NOMO-1 (cell line): ENCODE results near the gene ZBTB7C.
A peak's percentile ranks its signal among the peaks of the same experiment; 100 is the strongest.

ENCODE experiments used
- DNase-seq, 2 experiments: peaks; one replicate each; lab custom pipeline; 2025; ENCODE audit not compliant: unreplicated experiment in 2 of 2; lab: John Stamatoyannopoulos, UW

ZBTB7C gene

DNA sequence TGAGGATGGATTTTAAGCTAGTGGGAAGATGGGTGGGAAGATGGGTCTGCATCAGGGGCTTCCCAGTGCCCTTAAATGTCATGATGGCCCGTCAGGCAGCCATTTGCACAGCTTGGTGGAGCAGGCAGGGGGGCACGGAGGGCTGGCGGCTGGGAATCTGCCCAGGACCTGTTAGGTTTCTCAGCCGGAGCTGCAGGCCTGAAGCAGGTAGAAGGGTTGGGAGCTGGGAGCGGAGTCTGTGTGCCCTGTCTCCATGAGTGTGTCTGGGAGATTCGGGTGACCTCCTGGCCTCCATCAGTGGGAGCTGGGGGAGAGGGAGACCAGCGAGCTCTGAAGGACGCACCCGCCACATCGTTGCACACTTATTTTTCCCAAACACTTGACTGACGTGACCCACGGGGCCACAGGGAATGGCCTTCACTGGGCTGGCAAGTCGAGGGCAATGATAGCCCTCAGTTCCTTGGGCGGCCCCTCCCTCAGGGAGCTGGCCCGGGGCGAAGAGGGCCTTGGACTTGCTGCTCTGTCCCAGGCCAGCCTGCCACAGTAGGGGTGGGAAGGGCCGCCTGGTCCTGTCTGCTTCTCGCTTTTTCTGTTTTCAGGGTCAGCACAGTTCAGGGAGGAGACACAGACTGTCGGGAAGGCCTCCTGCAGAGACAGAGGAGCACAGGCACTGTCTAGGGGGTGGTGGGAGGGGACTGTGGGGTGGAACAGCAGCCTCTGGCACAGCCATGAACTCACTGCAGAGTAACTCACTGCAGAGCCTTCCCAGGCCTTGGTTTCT, 236.8 kb downstream of the ZBTB7C start:
- DNase-seq = no peak

- DNase-seq = no peak
Measured at GRCh38 chr18:48171490-48172188, 237.5 kb downstream of the ZBTB7C start.

DNA sequence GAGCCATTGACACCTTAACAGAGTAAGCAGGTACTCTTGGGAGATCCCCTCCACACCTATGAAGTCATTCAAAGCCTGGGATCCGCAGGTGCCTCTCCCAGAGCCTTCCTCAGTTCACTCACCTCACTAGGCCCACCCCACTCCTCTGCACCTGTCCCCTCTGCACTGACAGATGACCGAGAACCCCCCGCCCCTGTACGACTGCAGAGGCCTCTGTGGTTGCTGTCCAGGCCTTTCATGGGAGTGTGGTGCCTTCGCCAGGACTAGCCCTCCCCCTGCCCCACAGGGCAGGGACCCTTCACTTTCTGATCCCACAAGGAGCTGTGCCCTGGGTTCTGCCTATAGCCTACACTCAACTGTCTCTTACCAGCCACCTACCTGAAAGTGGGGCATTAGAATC, 238.5 kb downstream of the ZBTB7C start:
- no peak for DNase-seq

DNA sequence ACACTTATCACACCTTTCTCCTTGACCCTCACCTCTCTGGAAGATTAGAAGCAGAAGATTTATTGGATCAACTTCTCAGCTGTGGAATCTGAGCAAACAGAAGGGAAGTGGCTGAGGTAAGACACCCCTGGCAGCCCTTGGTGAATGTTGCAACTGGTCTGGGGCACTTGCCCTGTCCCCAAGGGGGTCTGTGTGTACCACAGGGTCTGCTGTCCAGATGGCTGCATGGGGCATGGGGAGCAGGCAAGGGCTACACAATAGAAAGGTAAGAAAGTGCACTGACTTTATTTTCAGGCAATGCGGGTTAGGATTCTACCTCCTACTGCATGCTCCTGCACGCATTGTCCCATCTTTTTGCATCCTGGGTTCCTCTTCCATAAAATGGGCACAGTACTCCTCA, 240.3 kb downstream of the ZBTB7C start:
- no peak for DNase-seq

GRCh38 chr18:48167897-48168253, 241.3 kb downstream of the ZBTB7C start:
- no peak for DNase-seq

DNA sequence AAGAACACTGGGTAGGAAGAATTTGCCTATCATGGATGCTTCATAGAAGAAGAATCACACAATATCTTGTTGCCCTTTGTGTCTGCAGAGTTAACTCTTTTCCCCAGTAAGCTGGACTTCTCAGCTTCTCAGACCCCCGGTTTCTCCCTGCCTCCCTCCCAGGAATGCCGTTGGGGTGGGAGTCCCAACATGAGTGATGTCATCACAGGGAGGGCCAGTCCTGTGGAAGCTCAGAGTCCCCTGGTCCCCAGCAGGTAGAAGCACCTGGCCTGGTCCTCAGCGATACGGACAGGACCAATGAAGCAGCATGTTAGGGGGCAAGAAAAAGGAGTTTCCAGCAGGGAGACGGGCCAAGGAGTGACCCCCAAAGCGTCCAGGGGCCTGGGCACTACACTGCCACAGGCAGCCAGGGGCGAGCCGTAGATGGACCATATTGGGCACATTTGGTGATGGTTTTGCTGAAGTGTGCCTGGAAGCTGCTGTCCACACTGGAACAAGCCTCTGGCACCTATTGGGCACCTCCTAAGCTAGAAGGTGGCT, 242.8 kb downstream of the ZBTB7C start:
- no peak for DNase-seq

DNA sequence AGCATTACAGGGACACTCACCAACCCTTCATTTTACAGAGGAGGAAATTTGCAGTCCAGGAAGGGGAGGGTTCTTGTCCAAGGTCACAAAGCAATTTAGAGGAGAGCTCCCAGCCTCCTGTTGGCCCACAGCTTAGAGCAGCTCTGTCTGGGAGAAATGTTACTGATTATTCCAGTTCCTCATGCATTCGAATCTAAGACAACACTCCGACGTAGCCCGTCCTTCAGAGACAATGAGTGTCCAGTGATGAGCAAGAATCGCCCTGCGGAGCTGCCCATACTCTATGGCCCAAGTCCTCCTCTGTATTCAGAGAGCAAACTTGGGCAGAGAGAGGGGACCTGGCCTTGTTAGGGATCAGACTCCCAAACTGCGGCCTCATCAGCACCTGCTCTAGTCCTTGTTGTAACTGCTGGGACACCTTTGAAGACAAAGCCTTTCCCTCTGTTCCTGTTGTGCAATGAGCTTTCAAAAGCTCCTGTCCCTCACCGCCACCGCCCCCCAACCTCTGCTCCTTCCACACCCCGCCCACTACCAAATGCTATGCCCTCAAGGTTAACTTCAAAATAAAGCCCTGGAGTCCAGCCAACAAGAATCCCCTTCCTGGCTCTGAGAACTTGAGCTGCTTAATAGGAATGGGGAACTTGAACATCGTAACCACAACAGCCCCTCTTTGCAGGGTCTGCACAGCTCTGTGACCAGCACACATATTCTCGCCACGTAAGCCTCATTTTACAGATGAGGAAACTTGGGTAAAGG, 243.9 kb downstream of the ZBTB7C start:
- peak; percentile 38 to 60 for DNase-seq

GRCh38 chr18:48164701-48165100, 244.5 kb downstream of the ZBTB7C start:
- no peak for DNase-seq

- DNase-seq = no peak
Measured at GRCh38 chr18:48164116-48164515, 245.1 kb downstream of the ZBTB7C start.

DNA sequence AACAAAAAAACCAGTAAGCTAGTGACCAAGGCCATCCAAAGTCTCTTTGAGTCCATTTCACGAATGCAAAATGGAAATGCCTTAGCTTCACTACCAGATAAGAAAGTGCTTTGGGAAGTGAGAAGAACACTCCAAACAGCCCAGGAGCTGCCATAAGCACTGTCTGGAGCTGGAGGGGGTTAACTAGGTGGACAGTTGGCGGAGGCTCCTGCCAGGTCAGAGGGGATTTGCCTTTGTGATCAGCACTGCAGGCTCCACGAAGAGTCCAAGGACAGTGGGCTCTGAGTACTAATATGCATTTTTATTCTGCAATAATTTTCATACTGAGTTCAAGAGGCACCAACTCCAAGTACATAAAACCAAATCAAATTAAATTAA, 245.5 kb downstream of the ZBTB7C start:
- DNase-seq = no peak

GRCh38 chr18:48162956-48163737, 246.0 kb downstream of the ZBTB7C start:
- no peak for DNase-seq

DNA sequence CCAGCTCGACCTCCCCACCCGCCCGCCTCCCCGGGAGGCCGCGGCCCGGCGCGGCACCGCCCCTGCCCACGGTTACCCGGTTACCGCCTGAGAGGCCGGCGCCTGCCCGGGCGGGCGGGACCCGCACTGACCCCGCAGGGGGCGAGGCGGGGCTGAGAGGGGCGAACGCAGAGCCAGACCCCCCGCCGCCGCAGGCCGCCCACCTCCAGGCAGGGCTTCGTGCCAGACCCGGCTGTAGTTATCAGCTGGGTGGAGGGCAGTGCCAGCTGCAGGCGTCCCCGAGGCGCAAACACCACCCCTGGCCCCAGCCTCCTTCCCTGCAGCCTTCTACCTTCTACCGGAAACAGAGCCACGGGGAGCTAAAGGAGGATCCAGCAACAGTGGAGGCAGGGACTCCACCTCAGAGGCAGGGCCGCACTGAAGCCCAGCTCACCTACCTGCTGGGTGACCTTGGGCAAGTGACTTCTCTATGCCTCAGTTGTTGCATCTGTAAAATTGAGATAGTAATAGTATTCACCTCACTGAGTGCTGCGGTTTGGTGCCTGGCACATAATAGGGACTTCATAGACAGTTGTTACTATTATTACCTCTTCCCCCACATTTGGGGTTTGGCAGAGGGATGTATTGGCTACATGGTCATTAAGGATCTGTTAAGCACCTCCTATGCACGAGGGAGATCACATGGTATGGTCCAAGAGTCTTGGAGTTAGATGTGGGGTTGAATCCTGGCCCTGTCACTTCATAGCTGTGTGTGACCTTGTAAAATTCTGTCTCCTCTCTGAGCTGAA, 247.1 kb downstream of the ZBTB7C start:
- no peak for DNase-seq

DNA sequence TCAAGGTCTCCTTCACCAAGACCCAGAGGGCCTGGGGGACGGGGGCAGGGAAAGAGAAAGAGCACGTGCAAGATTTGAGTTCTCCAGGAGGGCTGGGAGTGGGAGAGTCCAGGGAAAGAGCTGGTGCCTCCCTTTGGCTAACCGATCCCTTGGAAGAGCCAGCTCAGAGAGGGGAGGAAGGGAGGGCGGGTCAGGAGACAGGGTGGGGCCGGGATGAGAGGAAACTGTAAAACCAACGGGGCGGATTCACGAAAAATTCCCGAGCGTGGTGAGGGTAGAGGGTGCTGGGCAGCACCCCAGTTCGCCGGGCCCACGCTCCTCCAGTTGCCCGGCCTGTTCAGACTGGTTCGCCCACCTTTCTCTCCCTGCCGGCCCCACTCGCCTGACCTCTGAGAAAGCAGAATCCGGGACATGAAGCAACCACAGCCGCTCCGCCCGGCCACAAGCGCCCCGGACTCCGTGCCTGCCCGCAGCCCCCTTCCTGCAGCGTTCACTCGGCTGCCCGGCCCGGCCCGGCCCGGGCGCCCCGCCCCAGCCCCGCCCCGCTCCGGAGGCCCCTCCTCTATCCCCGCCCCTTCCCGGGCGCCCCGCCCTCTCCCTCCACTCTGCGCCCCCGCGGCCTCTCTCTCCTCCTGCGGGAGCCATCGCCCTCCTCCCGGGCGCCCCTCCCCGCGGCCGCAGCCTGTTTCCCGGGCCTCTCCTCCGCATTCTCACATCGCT, 247.8 kb downstream of the ZBTB7C start:
- peak; percentile 17 to 19 for DNase-seq

DNA sequence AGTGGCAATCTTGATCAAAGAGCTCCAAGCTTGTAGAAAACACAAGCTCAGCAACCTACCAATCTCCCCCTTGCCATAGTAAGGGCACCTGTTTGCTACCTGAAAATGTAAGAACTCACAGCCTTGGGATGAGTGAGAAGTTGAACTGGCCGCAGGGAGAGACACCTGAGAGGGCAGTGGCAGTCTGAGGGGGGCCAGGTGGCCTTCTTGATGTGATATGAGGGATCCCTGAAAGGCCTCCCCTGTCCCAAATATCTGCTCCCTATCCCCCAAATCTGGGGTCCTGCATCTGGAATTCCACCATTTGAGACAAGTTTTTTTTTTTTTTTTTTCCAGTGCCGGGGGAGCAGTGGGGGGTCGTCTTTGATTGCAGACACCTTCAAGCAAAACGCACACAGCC, 248.6 kb downstream of the ZBTB7C start:
- no peak for DNase-seq

GRCh38 chr18:48159816-48160215, 249.4 kb downstream of the ZBTB7C start:
- no peak for DNase-seq

GRCh38 chr18:48158721-48159120, 250.5 kb downstream of the ZBTB7C start:
- DNase-seq = no peak

- no peak for DNase-seq
Measured at GRCh38 chr18:48157956-48158355, 251.2 kb downstream of the ZBTB7C start.

DNA sequence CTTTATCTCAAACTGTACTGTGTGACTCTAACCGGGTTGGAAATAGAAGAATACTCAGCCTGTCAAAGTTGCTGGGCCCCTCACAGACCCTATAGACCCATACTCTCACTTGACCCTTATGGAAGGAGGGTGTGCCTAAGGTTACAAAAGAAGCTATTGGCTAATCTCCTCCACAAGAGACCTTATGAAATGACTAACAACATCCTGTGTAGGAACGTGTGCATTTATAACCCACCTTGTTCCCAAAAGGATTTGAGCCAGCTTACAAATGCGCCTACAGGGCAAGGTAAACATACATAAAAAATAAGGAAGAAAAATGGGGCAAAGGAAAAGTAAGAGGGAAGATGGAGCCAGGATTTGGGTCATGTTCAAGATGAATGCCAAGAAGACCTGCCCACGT, 253.3 kb downstream of the ZBTB7C start:
- no peak for DNase-seq

DNA sequence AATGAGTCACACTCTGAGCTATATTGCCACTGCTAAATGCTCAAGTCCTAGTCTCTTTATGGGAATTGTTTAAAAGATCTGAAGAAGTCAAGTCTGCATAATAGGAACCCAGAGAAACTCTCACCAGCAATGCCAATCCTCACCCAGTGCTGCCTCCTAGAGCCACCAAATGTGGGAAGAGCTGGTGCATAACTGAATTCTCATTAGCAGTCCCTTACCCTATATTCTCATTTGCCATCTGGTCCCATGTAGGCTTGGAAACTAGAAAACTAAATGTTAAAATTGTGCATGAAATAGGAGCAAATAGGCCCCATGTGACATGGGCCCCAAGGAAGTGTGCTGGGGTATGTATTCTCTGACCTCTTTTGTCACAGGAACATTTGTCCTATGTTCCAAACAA, 254.4 kb downstream of the ZBTB7C start:
- no peak for DNase-seq
